GM19099 (cell line): ENCODE results near the gene TAPBPL.

Source experiments
- POLR2A ChIP-seq: IDR thresholded peaks from 3 replicates; pipeline ENCODE4 v1.6.1; 2011; ENCODE audit warnings: low read depth; ENCODE audit not compliant: insufficient read length; ENCODE audit errors: extremely low read depth

Gene TAPBPL

DNA sequence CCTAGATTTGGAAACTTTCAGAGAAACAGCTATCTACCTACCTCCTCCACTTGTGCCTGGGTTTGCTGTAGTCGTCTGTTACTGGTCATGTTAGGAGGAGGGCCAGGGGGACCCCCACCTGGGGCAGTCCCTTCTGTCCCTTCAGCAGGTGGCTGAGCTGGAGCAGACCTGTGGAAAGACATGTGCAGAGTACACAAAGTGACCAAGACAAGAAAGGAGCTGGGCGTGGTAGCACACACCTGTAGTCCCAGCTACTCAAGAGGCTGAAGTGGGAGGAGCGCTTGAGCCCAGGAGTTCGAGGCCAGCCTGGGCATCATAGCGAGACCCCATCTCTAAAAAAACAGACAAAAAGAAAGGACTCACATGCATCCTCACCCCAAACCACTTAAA lies 14.3 kb downstream of the TAPBPL start:
- TF ChIP-seq POLR2A, result no peak

DNA sequence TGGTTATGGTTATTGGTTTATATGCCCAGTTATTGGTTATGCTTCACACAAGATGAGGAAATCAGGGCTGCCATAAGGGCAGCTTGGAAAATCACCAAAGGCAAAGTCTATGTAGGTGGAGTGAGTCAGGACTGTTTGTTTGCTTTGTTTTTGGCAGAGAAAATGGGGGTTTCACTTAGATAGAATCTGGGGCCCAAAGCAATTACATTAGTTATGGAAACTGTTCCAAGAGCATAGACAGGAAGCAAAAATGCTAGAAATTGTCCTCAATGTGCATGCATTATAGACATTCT lies 16.4 kb downstream of the TAPBPL start:
- TF ChIP-seq POLR2A, result no peak

DNA sequence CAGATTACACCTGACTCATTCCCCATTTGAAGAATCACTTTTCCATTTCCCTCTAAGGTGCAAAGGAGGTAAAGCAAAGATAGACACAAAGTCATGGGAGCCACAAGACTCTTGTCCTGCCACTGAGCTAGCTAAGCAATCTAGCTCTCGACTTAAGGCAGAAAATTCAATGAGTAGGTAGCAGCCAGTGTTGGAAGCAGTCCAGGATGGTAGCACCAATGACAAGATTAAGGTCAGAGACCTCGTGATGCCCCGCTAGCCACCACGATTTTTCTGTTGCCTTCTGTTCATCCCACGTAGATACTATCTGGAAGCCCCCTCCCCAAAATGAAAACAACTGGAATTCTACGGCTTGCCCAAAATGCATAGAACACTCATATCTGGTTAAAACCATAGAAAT lies 17.2 kb downstream of the TAPBPL start:
- TF ChIP-seq POLR2A, result no peak

DNA sequence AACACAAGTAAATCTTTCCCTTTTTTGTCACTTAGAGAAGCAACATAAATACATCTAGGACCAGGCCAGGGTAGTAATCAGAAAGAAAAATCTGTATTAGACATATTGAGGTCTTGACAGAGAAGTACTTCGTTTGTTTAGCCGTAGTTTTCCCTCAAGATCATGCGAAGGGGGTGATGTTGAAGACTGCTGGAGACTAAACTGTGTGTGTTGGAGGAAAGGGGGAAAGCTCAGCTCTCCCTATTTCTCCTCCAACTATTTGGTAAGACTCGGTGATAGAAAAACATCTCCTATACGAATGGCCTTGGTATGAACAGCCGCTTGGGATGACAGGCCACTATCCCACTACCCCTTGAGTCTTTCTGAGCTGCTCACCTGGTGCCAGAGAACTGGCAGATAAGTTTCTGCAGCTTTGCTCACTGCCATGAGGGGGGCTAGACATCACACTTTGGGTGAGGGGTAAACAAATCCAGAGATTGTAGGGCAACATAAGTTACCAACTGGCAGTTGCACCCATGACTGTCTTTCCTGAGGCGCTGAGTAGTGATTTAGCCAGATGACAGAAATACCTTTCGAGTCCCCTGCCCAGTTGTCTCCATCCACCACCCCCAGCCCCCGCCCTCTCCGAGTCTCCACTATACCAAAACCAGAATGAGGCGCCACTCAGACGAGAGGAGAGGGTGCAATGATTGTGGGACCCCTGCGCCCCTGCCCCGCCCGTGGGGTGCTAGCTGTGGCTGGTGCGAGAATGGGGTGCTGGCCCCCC lies 17.9 kb downstream of the TAPBPL start:
- TF ChIP-seq POLR2A, result no peak

DNA sequence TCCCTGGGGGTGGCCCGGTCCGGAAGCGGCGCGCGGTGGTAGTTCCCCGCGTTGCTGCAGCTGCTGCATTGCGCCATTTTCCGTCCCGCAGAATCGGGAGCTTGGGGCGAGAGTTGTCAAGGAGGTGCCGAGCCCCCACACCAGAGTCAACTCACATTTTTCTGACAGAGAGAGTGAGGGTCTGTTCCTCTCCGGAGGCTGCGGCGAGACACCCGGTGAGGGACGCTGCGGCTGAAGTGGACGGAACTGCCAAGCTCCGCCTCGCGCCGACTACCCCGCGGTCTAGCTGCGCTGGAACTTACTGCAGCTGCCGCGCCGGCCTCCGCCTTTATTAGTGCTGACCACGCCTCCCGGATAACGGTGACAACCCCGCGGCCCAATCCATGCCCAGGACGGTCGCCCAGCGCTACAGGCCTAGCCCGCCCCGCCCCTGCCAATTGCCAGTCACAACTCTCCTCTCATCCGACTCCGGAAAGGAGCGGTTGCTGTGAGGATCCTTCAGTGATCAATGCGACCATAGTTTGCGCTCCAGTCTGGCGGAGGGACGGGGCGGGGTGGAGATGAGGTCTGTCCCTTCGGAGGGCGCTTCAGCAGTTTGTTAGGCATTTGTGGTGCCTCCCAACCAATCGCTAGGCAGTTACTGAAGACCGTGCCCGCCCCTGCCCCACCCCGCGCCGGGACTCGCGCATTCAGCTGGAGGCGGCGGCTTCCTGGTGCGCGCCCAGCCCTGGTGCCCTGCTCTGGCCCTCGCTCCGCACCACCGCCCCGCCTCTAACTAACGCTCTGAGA lies 18.7 kb downstream of the TAPBPL start, which contains the start of gene VAMP1:
TSS of gene VAMP1 (minus strand) at position 303 of the 789 bp plus-strand sequence. CDS start at position 157, 146 bp downstream.
- TF ChIP-seq POLR2A, result peak; percentile 100

DNA sequence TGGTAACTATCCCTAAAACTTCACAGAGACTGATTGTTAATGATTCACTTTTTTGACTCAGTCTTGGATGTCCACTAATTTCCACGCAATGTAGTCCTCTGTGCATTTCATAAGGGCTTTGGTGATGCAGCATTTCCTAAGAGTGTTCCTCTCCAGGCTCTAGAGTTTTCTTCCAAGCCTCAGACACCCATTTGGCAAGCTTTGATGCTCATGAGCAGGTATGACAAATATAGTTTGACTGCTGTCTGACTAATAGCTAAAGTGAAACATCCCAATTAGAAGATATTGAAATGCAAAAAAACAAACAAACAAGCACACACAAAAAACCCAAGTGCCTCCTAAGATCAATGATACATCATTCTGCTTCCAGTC lies 20.1 kb downstream of the TAPBPL start:
- TF ChIP-seq POLR2A, result no peak

DNA sequence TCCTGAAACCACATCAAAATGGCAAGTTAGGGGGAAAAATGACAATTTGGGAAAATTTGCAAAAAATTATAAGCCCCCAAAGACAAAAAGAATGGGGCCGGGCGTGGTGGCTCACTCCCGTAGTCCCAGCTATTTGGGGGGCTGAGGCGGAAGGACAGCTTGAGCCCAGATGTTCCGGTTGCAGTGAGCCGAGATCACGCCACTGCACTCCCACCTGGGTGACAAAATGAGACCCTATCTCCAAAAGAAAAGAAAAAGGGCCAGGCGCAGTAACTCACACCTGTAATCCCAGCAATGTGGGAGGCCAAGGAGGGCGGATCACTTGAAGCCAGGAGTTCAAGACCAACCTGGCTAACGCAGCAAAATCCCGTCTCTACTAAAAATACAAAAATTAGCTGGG lies 20.6 kb downstream of the TAPBPL start:
- no peak for TF ChIP-seq POLR2A

DNA sequence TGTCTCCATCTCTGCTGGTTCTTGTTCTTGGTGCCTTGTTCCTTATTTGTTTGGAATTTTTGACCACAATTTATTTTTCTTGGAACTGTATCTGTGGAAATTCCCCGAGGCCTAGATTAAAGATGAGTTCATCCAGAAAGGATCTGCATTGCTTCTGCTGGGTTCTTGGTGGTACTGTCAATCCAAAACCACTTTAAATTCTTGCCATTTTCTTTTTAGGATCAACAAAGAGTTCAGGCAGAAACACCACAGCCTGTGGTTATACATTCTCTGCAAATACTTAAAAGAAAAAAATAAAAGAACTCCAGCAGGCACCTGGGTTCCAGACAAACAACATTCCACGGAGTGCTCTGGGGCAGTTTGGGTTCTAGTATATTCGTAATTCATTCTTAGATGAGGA lies 24.6 kb downstream of the TAPBPL start:
- TF ChIP-seq POLR2A, result no peak

DNA sequence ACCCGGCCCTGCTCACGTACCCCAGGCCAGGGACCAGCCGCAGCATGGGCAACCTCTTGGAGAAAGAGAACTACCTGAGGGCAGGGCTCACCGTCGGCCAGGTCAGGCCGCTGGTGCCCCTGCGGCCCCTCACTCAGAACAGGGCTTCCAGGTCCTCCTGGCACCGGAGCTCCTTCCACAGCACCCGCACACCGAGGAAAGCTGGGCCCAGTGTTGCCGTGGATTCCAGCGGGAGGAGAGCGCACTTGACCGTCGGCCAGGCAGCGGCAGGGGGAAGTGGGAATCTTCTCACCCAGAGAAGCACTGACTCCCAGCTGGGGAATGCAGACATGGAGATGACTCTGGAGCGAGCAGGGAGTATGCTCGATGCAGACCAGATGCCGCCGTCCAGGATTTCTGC lies 26.6 kb downstream of the TAPBPL start:
- no peak for TF ChIP-seq POLR2A

DNA sequence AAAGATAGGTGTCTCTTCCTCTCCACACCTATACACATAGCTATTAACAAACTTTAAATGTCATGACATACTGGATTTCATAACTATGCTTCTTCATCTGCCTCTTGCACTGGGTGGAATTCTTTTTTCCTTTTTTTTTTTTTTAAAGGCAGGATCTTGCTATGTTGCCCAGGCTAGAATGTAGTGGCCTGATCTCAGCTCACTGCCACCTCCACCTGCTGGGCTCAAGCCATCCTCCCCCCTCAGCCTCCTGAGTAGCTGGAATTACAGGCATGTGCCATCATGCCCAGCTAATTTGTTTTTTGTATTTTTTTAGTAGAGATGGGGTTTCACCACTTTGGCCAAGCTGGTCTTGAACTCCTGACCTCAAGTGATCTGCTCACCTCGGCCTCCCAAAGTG lies 36.4 kb downstream of the TAPBPL start:
- TF ChIP-seq POLR2A, result no peak

DNA sequence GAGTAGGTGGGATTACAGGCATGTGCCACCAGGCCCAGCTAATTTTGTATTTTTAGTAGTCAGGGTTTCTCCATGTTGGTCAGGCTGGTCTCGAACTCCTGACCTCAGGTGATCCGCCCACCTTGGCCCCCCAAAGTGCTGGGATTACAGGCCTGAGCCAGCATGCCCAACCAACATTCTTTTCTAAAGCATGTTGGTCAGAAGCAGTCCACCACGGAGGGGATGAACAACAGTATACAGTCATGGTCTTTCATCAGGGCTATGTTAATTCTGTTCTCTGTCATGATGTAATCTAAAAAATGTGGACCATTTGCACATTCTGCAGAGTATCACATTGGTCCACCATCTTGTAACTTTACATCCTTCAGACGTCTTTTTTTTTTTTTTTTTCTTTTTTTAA lies 37.6 kb downstream of the TAPBPL start:
- no peak for TF ChIP-seq POLR2A

DNA sequence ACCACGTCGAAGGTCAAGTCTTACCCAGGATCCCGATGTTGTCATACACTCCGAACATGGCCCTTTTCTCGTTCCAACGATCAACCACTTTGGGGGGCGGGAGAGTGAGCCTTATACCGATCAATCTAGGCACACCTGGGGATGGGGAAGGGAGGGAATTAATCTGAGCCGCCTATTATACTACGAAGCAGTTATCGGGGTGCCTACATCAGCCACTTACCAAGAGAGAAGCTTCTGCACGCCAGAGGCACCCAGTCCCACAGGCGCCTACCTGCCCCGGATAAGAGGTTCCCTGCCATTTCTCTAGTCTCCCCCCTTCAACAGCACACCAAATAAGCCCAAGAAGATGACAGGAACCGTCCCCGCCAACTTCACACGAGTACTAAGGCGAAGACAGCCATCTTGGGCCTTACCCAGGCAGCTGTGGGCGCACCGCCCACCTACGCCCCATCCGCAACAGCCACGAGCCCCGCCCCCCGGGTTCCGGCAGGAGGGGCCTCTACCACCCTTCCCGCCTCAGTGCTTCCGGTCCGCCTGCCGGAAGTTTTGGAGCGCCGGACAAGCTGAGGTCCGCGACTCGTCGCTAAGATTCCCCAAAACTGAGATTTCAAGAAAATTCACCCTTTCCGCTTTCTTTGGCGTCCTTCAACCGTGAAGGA lies 41.1 kb downstream of the TAPBPL start, which contains the start of gene MRPL51:
TSS of gene MRPL51 (minus strand) at position 425 of the 659 bp plus-strand sequence. CDS start at position 299, 126 bp downstream.
- TF ChIP-seq POLR2A, result peak; percentile 86

DNA sequence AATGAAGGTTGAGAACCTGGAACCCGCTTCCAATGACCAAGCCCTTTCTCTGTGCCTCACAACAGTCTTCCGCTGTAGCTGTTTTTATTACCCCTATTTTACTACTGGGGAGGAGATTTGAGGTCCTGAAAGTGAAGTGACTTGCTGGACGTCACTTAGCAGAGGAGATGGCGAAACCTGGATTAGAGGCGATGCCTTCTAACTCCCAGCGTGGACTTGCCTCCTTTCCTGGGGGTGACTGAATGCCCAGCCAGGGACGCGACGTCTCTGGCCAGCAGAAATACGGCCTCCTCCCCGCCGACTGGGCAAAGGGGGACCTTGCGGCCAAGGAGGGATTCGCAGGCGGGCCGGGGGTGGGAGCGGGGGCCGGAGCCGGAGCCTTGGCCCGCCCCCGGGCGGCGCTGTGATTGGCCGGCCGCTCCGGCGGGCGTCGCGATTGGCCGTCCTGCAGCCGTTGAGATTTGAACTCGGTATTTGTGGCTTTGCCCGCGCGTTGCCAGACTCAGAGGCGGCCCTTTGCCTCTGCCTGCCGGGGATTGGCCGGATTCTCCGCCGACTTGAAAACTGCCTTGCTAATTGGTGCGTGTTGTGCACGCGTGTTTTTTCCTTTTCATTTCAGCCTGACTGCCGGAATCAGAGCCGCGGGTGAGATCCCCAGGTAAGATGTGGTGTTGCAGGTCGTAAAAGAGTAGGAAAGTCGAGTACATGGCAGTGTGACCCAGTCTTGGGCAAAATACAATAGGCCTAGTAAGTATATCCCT lies 41.8 kb downstream of the TAPBPL start, which contains the start of gene NCAPD2:
TSS of gene NCAPD2 (plus strand) at position 606 of the 761 bp plus-strand sequence. CDS start 997 bp downstream, outside the sequence.
- TF ChIP-seq POLR2A, result peak; percentile 74

DNA sequence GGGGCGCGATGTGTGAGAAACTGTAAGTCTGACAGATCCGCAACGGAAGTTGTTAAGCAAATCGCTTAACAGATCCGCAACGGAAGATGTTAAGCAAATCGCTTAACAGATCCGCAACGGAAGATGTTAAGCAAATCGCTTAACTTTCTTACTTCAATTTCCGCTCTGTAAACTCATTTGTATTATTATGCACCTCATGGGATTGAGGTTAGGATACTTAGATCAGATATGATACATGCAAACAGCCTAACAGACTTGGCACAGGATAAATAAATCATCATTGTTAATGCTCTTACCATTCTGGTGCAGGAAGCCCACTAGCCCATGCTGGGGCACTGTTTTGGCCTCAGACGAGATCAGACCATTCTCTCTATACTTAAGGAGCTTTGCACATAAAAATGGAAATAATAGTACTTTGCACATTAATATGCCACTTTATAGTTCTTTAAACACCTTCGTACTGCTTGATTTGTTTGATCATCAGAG lies 42.5 kb downstream of the TAPBPL start:
- no peak for TF ChIP-seq POLR2A

DNA sequence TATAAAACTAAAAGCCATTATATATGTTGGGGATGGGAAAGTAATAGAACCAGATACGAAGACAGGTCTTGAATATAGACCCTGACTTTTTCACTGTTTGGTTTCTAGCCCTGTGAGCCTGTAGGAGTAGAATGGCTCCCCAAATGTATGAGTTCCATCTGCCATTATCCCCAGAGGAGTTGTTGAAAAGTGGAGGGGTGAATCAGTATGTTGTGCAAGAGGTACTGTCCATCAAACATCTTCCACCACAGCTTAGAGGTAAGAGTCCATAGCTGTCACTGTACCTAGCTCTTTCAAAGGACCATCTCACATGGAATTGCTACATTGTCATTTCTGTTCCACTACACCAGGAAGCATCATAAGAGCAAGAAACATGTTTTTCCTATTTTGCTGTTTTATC lies 43.1 kb downstream of the TAPBPL start:
- no peak for TF ChIP-seq POLR2A
